Thyroid gland (tissue), 4 donors: ENCODE measurements around the gene CCDC88C.

Source experiments
- POLR2A ChIP-seq, 2 donors: fragments of 450-650 bp; IDR thresholded peaks; one replicate each; pipeline ENCODE4 v1.6.1; 2017; ENCODE audit warnings: antibody characterized with exemption in 2 of 2, mild to moderate bottlenecking in 2 of 2, moderate library complexity in 1 of 2
- TF ChIP-seq, protein P1 (sequence below), 6 experiments: fragments of 200-600 bp in 3 of 6; fragments of 450-650 bp in 3 of 6; sonication (generic) in 3 of 6; IDR thresholded peaks; one replicate each; pipeline ENCODE4 v1.5.1; 2016 to 2019; ENCODE audit warnings: antibody characterized with exemption in 6 of 6, mild to moderate bottlenecking in 2 of 6, inconsistent platforms in 1 of 6, moderate library complexity in 1 of 6

DNA sequence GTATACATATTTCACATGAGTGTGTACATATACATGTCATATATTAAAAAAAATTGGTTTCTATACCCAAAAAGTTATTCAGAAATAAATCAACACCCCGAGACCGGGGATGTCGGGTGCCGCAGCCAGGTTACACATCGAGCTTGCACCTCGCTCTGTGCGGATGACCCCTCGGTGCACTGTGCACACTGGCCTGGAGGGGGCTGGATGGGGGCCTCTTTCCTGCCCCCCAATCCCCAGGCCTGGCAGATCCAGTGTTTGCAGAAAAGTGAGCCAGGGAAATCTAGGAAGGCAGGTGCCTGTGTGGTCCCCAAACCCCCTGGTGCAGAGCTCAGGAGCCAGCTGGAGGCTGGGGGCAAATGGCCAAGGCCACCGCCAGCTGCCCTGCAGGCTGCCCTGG is 146.0 kb downstream of the CCDC88C start:
- TF ChIP-seq, protein P1, sequence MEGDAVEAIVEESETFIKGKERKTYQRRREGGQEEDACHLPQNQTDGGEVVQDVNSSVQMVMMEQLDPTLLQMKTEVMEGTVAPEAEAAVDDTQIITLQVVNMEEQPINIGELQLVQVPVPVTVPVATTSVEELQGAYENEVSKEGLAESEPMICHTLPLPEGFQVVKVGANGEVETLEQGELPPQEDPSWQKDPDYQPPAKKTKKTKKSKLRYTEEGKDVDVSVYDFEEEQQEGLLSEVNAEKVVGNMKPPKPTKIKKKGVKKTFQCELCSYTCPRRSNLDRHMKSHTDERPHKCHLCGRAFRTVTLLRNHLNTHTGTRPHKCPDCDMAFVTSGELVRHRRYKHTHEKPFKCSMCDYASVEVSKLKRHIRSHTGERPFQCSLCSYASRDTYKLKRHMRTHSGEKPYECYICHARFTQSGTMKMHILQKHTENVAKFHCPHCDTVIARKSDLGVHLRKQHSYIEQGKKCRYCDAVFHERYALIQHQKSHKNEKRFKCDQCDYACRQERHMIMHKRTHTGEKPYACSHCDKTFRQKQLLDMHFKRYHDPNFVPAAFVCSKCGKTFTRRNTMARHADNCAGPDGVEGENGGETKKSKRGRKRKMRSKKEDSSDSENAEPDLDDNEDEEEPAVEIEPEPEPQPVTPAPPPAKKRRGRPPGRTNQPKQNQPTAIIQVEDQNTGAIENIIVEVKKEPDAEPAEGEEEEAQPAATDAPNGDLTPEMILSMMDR (IDR thresholded peaks at IDR 0.05) = no peak
- TF ChIP-seq POLR2A (IDR thresholded peaks at IDR 0.05) = no peak
